HS-27A (cell line): Measurements from ENCODE around the gene NIBAN1.
"Not testable (repeated sequence)": the region's sequence is repeated elsewhere in the genome, so short reads cannot be mapped to it uniquely, and the experiment has no call there.

Source experiments
- DNase-seq: peaks from one replicate; pipeline ENCODE4 v3.0.0-alpha.2; 2012; ENCODE audit warnings: low read depth, missing footprints

Gene NIBAN1

GRCh38 chr1:184972315-184973055 lies 1.8 kb downstream of the NIBAN1 start:
- DNase-seq: no peak

GRCh38 chr1:184971522-184972265 lies 2.6 kb downstream of the NIBAN1 start:
- no peak for DNase-seq

GRCh38 chr1:184970691-184971161 lies 3.6 kb downstream of the NIBAN1 start:
- DNase-seq: peak; percentile 36

GRCh38 chr1:184966989-184967388 lies 7.3 kb downstream of the NIBAN1 start:
- DNase-seq: no peak

- no peak for DNase-seq
These were observed 8.1 kb downstream of the NIBAN1 start for GRCh38 chr1:184965944-184966860.

- DNase-seq: no peak
These were observed 8.9 kb downstream of the NIBAN1 start for GRCh38 chr1:184965439-184965838.

GRCh38 chr1:184959626-184960025 lies 14.7 kb downstream of the NIBAN1 start:
- no peak for DNase-seq

GRCh38 chr1:184958554-184959353 lies 15.6 kb downstream of the NIBAN1 start:
- no peak for DNase-seq

GRCh38 chr1:184957901-184958300 lies 16.4 kb downstream of the NIBAN1 start:
- DNase-seq: not testable (repeated sequence)

GRCh38 chr1:184956999-184957700 lies 17.2 kb downstream of the NIBAN1 start:
- no peak for DNase-seq

- no peak for DNase-seq
These were observed 19.9 kb downstream of the NIBAN1 start for GRCh38 chr1:184954232-184954995.

GRCh38 chr1:184953600-184954219 lies 20.6 kb downstream of the NIBAN1 start:
- no peak for DNase-seq

- DNase-seq: no peak
These were observed 21.9 kb downstream of the NIBAN1 start for GRCh38 chr1:184952428-184952827.

- no peak for DNase-seq
These were observed 22.5 kb downstream of the NIBAN1 start for GRCh38 chr1:184951788-184952187.

GRCh38 chr1:184950906-184951305 lies 23.4 kb downstream of the NIBAN1 start:
- no peak for DNase-seq

GRCh38 chr1:184950227-184950626 lies 24.1 kb downstream of the NIBAN1 start:
- DNase-seq: no peak

GRCh38 chr1:184947497-184948256 lies 26.6 kb downstream of the NIBAN1 start:
- no peak for DNase-seq

- DNase-seq: no peak
These were observed 28.5 kb downstream of the NIBAN1 start for GRCh38 chr1:184945678-184946412.
